RWPE2 (cell line): ENCODE data around the gene TBC1D24.

ENCODE experiments used
- ATAC-seq: fragments of 200-7000 bp; cut with Tn5 transposase; 3 replicates; pipeline ENCODE4 v1.9.1; 2021; ENCODE audit warnings: low read depth
- DNase-seq: peaks from one replicate; pipeline ENCODE4 v3.0.0-alpha.2; 2020; ENCODE audit warnings: low spot score
- H3K27ac ChIP-seq: fragments of 450-650 bp; 2 replicates; pipeline ENCODE4 v1.5.1; 2017; ENCODE audit warnings: mild to moderate bottlenecking; ENCODE audit not compliant: poor library complexity, severe bottlenecking
- H3K27me3 ChIP-seq: fragments of 250-450 bp; sonication (Bioruptor Pico); 2 replicates; pipeline ENCODE4 v1.5.1; 2021; ENCODE audit warnings: mild to moderate bottlenecking, moderate library complexity; ENCODE audit not compliant: insufficient read depth, poor library complexity, severe bottlenecking
- H3K36me3 ChIP-seq: fragments of 250-450 bp; sonication (Bioruptor Pico); 2 replicates; pipeline ENCODE4 v1.5.1; 2020; ENCODE audit warnings: low read depth, mild to moderate bottlenecking, moderate library complexity
- H3K4me1 ChIP-seq: fragments of 250-450 bp; sonication (Bioruptor Pico); 2 replicates; pipeline ENCODE4 v1.5.1; 2021; ENCODE audit warnings: mild to moderate bottlenecking, moderate library complexity; ENCODE audit not compliant: insufficient read depth, poor library complexity, severe bottlenecking
- H3K4me3 ChIP-seq: fragments of 250-450 bp; sonication (Bioruptor Pico); 2 replicates; pipeline ENCODE4 v1.5.1; 2021; ENCODE audit warnings: mild to moderate bottlenecking, moderate library complexity; ENCODE audit not compliant: severe bottlenecking
- H3K9me3 ChIP-seq: fragments of 250-450 bp; sonication (Bioruptor Pico); 2 replicates; pipeline ENCODE4 v1.5.1; 2021; ENCODE audit warnings: mild to moderate bottlenecking, moderate library complexity; ENCODE audit not compliant: severe bottlenecking
- CTCF ChIP-seq: fragments of 450-650 bp; IDR thresholded peaks from one replicate; pipeline ENCODE4 v1.5.1; 2017; ENCODE audit warnings: mild to moderate bottlenecking, moderate library complexity; ENCODE audit not compliant: poor library complexity, severe bottlenecking

TBC1D24 gene

GRCh38 chr16:2487903-2488531 is 13.1 kb downstream of the TBC1D24 start:
- no peak for TF ChIP-seq CTCF
- no peak for ATAC-seq

GRCh38 chr16:2489581-2489980 is 14.7 kb downstream of the TBC1D24 start:
- no peaks in the 10 kb centered on the region for H3K9me3 ChIP-seq
- no peaks in the 10 kb centered on the region for H3K4me1 ChIP-seq
- no peak for ATAC-seq

More at GRCh38 chr16:2487903-2488531, 13.1 kb downstream of the TBC1D24 start:
- Histone ChIP-seq H3K36me3 (no peaks in the 10 kb centered on the region), H3K9me3 (no peaks in the 10 kb centered on the region), H3K27me3 (no peaks in the 10 kb centered on the region), H3K4me3 (no peak overlapping the region), H3K27ac (no peak overlapping the region), H3K4me1 (no peaks in the 10 kb centered on the region)
- DNase-seq, result no peak

GRCh38 chr16:2490190-2491105 is 15.5 kb downstream of the TBC1D24 start:
- Histone ChIP-seq H3K4me1 (no peaks in the 10 kb centered on the region), H3K9me3 (no peaks in the 10 kb centered on the region), H3K36me3 (no peaks in the 10 kb centered on the region), H3K27me3 (no peaks in the 10 kb centered on the region), H3K27ac (no peak overlapping the region), H3K4me3 (no peak overlapping the region)
- ATAC-seq, result no peak; the same call in 2 of the 3 replicates
- no peak for DNase-seq
- TF ChIP-seq CTCF, result no peak

More at GRCh38 chr16:2489581-2489980, 14.7 kb downstream of the TBC1D24 start:
- no peak overlapping the region for H3K27ac ChIP-seq
- no peak for TF ChIP-seq CTCF
- H3K36me3 ChIP-seq, result no peaks in the 10 kb centered on the region
- no peak overlapping the region for H3K4me3 ChIP-seq
- no peak for DNase-seq
- no peaks in the 10 kb centered on the region for H3K27me3 ChIP-seq

GRCh38 chr16:2492292-2492691 is 17.4 kb downstream of the TBC1D24 start:
- DNase-seq (no peak), ATAC-seq (no peak)
- TF ChIP-seq CTCF, result no peak
- no peaks in the 10 kb centered on the region for H3K9me3 ChIP-seq
- H3K36me3 ChIP-seq, result 0 out of 2 replicates have a peak, but pooled peaks cover 5% of the 10 kb centered on the region
- no peak overlapping the region for H3K4me3 ChIP-seq
- no peak overlapping the region for H3K27ac ChIP-seq
- no peaks in the 10 kb centered on the region for H3K4me1 ChIP-seq
- H3K27me3 ChIP-seq, result no peaks in the 10 kb centered on the region
